Neural progenitor cell (in vitro differentiated cells): Measurements from ENCODE around the gene UQCC2. TPM values are rescaled to one million over a fixed set of nuclear protein-coding genes. Genes with fewer than 3 reads are reported as not detected.

Source experiments
- DNase-seq: peaks from one replicate; pipeline ENCODE4 v3.0.0-alpha.2; 2016; ENCODE audit warnings: low spot score
- H2AFZ ChIP-seq: fragments of 200-600 bp; sonication (generic); replicated peaks from 2 replicates; pipeline ENCODE4 v1.6.1; 2016; ENCODE audit warnings: antibody characterized with exemption
- H3F3A ChIP-seq: fragments of 200-600 bp; sonication (generic); 2 replicates; pipeline ENCODE4 v1.6.1; 2016; ENCODE audit warnings: antibody characterized with exemption, low read depth
- H3K27ac ChIP-seq: fragments of 200-600 bp; sonication (generic); 2 replicates; pipeline ENCODE4 v1.5.1; 2016; ENCODE audit warnings: mild to moderate bottlenecking
- H3K27me3 ChIP-seq: fragments of 200-600 bp; sonication (generic); 2 replicates; pipeline ENCODE4 v1.6.1; 2016; ENCODE audit warnings: mild to moderate bottlenecking, moderate library complexity
- H3K36me3 ChIP-seq: fragments of 200-600 bp; sonication (generic); 2 replicates; pipeline ENCODE4 v1.5.1; 2016
- H3K4me1 ChIP-seq: fragments of 200-600 bp; sonication (generic); 2 replicates; pipeline ENCODE4 v1.6.1; 2016; ENCODE audit warnings: mixed run types
- H3K4me2 ChIP-seq: fragments of 200-600 bp; sonication (generic); 2 replicates; pipeline ENCODE4 v1.6.1; 2016
- H3K4me3 ChIP-seq: fragments of 200-600 bp; sonication (generic); 2 replicates; pipeline ENCODE4 v1.5.1; 2016
- H3K79me2 ChIP-seq: fragments of 200-600 bp; sonication (generic); 2 replicates; pipeline ENCODE4 v1.6.1; 2016; ENCODE audit warnings: low read depth
- H3K9ac ChIP-seq: fragments of 200-600 bp; sonication (generic); 2 replicates; pipeline ENCODE4 v1.6.1; 2016
- H3K9me3 ChIP-seq: fragments of 200-600 bp; sonication (generic); 2 replicates; pipeline ENCODE4 v1.5.1; 2016; ENCODE audit warnings: low read depth
- H4K20me1 ChIP-seq: fragments of 200-600 bp; sonication (generic); 2 replicates; pipeline ENCODE4 v1.6.1; 2016; ENCODE audit warnings: low read depth
- H3K27ac Mint-ChIP-seq: 3 replicates; pipeline ENCODE4 v1.8.0; 2021; ENCODE audit warnings: mixed read lengths
- H3K27me3 Mint-ChIP-seq: 2 replicates; pipeline ENCODE4 v1.8.0; 2022; ENCODE audit warnings: low read depth, mild to moderate bottlenecking, inconsistent platforms, moderate library complexity, mixed read lengths; ENCODE audit not compliant: insufficient read depth
- H3K36me3 Mint-ChIP-seq: 3 replicates; pipeline ENCODE4 v1.8.0; 2021; ENCODE audit warnings: mixed read lengths
- H3K4me1 Mint-ChIP-seq: 3 replicates; pipeline ENCODE4 v1.8.0; 2021; ENCODE audit warnings: mixed read lengths
- H3K4me3 Mint-ChIP-seq: 3 replicates; pipeline ENCODE4 v1.8.0; 2021; ENCODE audit warnings: mild to moderate bottlenecking, moderate library complexity, mixed read lengths
- H3K9me3 Mint-ChIP-seq: 3 replicates; pipeline ENCODE4 v1.8.0; 2020; ENCODE audit warnings: mixed read lengths
- EZH2 ChIP-seq: fragments of 200-600 bp; sonication (generic); IDR thresholded peaks from 2 replicates; pipeline ENCODE4 v1.6.1; 2017; ENCODE audit warnings: antibody characterized with exemption, mild to moderate bottlenecking, moderate library complexity
- EZH2phosphoT487 ChIP-seq: fragments of 200-600 bp; sonication (generic); IDR thresholded peaks from 2 replicates; pipeline ENCODE4 v1.6.1; 2017; ENCODE audit warnings: antibody characterized with exemption
- total RNA-seq: library from RNA; depleted of rRNA; stranded (reverse); fragments of >200 nt; gene quantifications from 2 replicates; pipeline ENCODE4 v1.2.3, GENCODE V29; 2015; ENCODE audit warnings: low replicate concordance
- TF ChIP-seq, protein P1 (sequence below): fragments of 200-600 bp; sonication (generic); IDR thresholded peaks from 2 replicates; pipeline ENCODE4 v1.5.1; 2017; ENCODE audit warnings: antibody characterized with exemption, mild to moderate bottlenecking

Gene UQCC2
- total RNA-seq, 1 donor from 2014 or later: 95.9 TPM

DNA sequence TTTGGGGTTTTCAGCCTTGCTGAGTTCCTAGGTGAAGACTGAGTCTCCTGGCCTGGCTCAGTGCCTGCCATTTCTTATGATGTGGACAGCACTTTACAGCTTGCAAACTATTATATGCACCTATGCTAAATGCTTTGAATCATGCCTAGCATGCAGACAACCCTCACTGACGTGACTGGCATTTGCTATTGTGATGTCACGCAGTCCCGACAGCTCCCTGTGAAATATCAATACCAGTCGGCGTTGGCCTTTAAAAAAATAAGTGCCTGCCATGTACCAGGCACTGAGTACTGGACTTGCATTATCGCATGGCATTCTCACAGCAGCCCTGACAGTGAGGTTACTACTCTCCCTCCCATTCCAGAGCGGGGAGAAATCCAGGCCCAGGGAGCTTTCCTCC, 35.5 kb downstream of the UQCC2 start:
- TF ChIP-seq, protein P1, sequence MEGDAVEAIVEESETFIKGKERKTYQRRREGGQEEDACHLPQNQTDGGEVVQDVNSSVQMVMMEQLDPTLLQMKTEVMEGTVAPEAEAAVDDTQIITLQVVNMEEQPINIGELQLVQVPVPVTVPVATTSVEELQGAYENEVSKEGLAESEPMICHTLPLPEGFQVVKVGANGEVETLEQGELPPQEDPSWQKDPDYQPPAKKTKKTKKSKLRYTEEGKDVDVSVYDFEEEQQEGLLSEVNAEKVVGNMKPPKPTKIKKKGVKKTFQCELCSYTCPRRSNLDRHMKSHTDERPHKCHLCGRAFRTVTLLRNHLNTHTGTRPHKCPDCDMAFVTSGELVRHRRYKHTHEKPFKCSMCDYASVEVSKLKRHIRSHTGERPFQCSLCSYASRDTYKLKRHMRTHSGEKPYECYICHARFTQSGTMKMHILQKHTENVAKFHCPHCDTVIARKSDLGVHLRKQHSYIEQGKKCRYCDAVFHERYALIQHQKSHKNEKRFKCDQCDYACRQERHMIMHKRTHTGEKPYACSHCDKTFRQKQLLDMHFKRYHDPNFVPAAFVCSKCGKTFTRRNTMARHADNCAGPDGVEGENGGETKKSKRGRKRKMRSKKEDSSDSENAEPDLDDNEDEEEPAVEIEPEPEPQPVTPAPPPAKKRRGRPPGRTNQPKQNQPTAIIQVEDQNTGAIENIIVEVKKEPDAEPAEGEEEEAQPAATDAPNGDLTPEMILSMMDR: no peak
- TF ChIP-seq EZH2 (no peak), EZH2phosphoT487 (no peak)
- no peak overlapping the region for H3K9ac ChIP-seq
- H3K27me3 ChIP-seq: no peaks in the 10 kb centered on the region
- no peaks in the 10 kb centered on the region for H3K9me3 ChIP-seq
- H3K27ac ChIP-seq: no peak overlapping the region
- H3K27ac Mint-ChIP-seq: no peak overlapping the region
- H4K20me1 ChIP-seq: no peaks in the 10 kb centered on the region
- peaks cover 16% of the 10 kb centered on the region for H3K4me1 ChIP-seq
- H3K4me3 ChIP-seq: no peak overlapping the region
- peaks cover 7% of the 10 kb centered on the region for H3F3A ChIP-seq
- no peak for DNase-seq
- H3K79me2 ChIP-seq: no peaks in the 10 kb centered on the region
- no peak overlapping the region for H3K4me3 Mint-ChIP-seq
- H3K4me2 ChIP-seq: no peak overlapping the region
- no peaks in the 10 kb centered on the region for H3K36me3 Mint-ChIP-seq
- H3K36me3 ChIP-seq: no peaks in the 10 kb centered on the region
- H2AFZ ChIP-seq: no peak overlapping the region
- no peaks in the 10 kb centered on the region for H3K9me3 Mint-ChIP-seq
- H3K4me1 Mint-ChIP-seq: peaks cover 23% of the 10 kb centered on the region
- H3K27me3 Mint-ChIP-seq: peaks cover 15% of the 10 kb centered on the region

- H3K36me3 Mint-ChIP-seq: no peaks in the 10 kb centered on the region
- Histone ChIP-seq H3K36me3 (no peaks in the 10 kb centered on the region), H3F3A (peaks cover 7% of the 10 kb centered on the region), H3K9ac (no peak overlapping the region), H3K27ac (no peak overlapping the region), H3K4me3 (no peak overlapping the region), H3K4me1 (peaks cover 16% of the 10 kb centered on the region), H3K79me2 (no peaks in the 10 kb centered on the region), H4K20me1 (no peaks in the 10 kb centered on the region), H3K9me3 (no peaks in the 10 kb centered on the region), H2AFZ (peak overlapping the region; percentile 82), H3K4me2 (peak overlapping the region; percentile 64), H3K27me3 (no peaks in the 10 kb centered on the region)
- DNase-seq: peak; percentile 73
- no peak overlapping the region for H3K4me3 Mint-ChIP-seq
- H3K27ac Mint-ChIP-seq: no peak overlapping the region
- TF ChIP-seq, protein P1: no peak
- TF ChIP-seq EZH2 (no peak), EZH2phosphoT487 (no peak)
- no peaks in the 10 kb centered on the region for H3K9me3 Mint-ChIP-seq
- H3K4me1 Mint-ChIP-seq: peaks cover 23% of the 10 kb centered on the region
- H3K27me3 Mint-ChIP-seq: peaks cover 13% of the 10 kb centered on the region
Observed at GRCh38 chr6:33673851-33674250, 37.6 kb downstream of the UQCC2 start.

DNA sequence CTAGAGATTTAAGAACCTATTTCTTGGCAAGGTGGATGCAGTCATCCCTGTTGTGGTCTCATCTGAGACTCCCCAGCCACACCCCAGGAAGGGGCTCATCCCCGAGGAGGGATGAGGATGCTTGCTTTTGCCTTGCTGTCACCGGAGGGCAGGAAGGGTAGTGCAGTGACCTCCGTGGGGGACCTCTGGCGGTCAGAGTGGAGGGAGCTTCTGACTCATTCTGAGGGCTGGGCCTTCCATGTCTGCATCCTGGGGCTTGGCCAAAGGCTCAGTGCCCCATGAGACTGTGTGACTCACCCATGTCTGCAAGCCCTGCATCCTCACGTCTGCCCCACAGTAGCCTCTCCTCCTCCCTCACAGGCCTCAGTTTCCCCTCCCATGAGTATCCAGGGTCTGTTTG, 38.7 kb downstream of the UQCC2 start:
- peak; percentile 57 for DNase-seq
- Histone ChIP-seq H3K36me3 (no peaks in the 10 kb centered on the region), H3K27me3 (no peaks in the 10 kb centered on the region), H3K27ac (no peak overlapping the region), H3K9me3 (no peaks in the 10 kb centered on the region), H3K4me2 (no peak overlapping the region), H2AFZ (no peak overlapping the region), H4K20me1 (no peaks in the 10 kb centered on the region), H3K4me1 (peaks cover 16% of the 10 kb centered on the region), H3F3A (peaks cover 7% of the 10 kb centered on the region), H3K79me2 (no peaks in the 10 kb centered on the region), H3K9ac (no peak overlapping the region), H3K4me3 (no peak overlapping the region)
- Mint-ChIP-seq H3K27me3 (peaks cover 10% of the 10 kb centered on the region), H3K36me3 (no peaks in the 10 kb centered on the region), H3K4me3 (no peak overlapping the region), H3K9me3 (no peaks in the 10 kb centered on the region), H3K27ac (no peak overlapping the region), H3K4me1 (peaks cover 23% of the 10 kb centered on the region)
- TF ChIP-seq EZH2: no peak
- TF ChIP-seq, protein P1: peak; percentile 39

- Histone ChIP-seq H3K36me3 (no peaks in the 10 kb centered on the region), H4K20me1 (no peaks in the 10 kb centered on the region), H3K4me2 (no peak overlapping the region), H3F3A (peaks cover 7% of the 10 kb centered on the region), H3K9ac (no peak overlapping the region), H2AFZ (no peak overlapping the region), H3K79me2 (no peaks in the 10 kb centered on the region), H3K4me1 (peaks cover 16% of the 10 kb centered on the region), H3K27ac (no peak overlapping the region), H3K27me3 (no peaks in the 10 kb centered on the region), H3K9me3 (no peaks in the 10 kb centered on the region), H3K4me3 (no peak overlapping the region)
- H3K4me3 Mint-ChIP-seq: no peak overlapping the region
- no peak for DNase-seq
- H3K9me3 Mint-ChIP-seq: no peaks in the 10 kb centered on the region
- TF ChIP-seq, protein P1: no peak
- TF ChIP-seq EZH2phosphoT487: no peak
- TF ChIP-seq EZH2: no peak
- H3K36me3 Mint-ChIP-seq: no peaks in the 10 kb centered on the region
- peaks cover 9% of the 10 kb centered on the region for H3K27me3 Mint-ChIP-seq
- H3K4me1 Mint-ChIP-seq: peaks cover 23% of the 10 kb centered on the region
- H3K27ac Mint-ChIP-seq: peak overlapping the region; percentile 88
Observed at GRCh38 chr6:33671744-33672072, 39.8 kb downstream of the UQCC2 start.
